Measurements from ENCODE around the gene CRAT.

GRCh38 chr9:129154866-129155477 is 44.4 kb upstream of the CRAT start:
- TF ChIP-seq CTCF (IDR thresholded peaks at IDR 0.05) (no peak), EZH2 (IDR thresholded peaks at IDR 0.05) (no peak)

Measured in neural progenitor cell (in vitro differentiated cells).